ENCODE results near the gene NR1D1. TPM values are rescaled to one million over a fixed set of nuclear protein-coding genes. Genes with fewer than 3 reads are reported as not detected.
"Not testable (repeated sequence)": the region's sequence is repeated elsewhere in the genome, so short reads cannot be mapped to it uniquely, and the experiment has no call there.

The NR1D1 gene
- total RNA-seq = 9.9 TPM

- Histone ChIP-seq H3K27me3 (ENCODE audit: insufficient read depth, low read length) (no peaks in the 10 kb centered on the region), H3K4me3 (ENCODE audit: low read length) (peak within 1 kb of the TSS; percentile 54), H3K9me3 (ENCODE audit: low read depth, low read length) (no peaks in the 10 kb centered on the region), H3K4me1 (ENCODE audit: insufficient read depth, low read length) (peaks cover 85% of the 10 kb centered on the region)
These were observed at the start of gene NR1D1 for GRCh38 chr17:40100419-40100668. Gene NR1D1 (minus strand): TSS chr17:40100589. CDS start chr17:40100094, 495 bp downstream.

GRCh38 chr17:40148527-40148926 is 48.1 kb upstream of the NR1D1 start:
- Histone ChIP-seq H3K4me3 (ENCODE audit: low read length) (no peak overlapping the region), H3K9me3 (ENCODE audit: low read depth, low read length) (no peaks in the 10 kb centered on the region), H3K4me1 (ENCODE audit: insufficient read depth, low read length) (peaks cover 45% of the 10 kb centered on the region), H3K27me3 (ENCODE audit: insufficient read depth, low read length) (no peaks in the 10 kb centered on the region)

GRCh38 chr17:40145476-40145875 is 45.1 kb upstream of the NR1D1 start:
- Histone ChIP-seq H3K9me3 (ENCODE audit: low read depth, low read length) (no peaks in the 10 kb centered on the region), H3K4me3 (ENCODE audit: low read length) (no peak overlapping the region), H3K4me1 (ENCODE audit: insufficient read depth, low read length) (peaks cover 29% of the 10 kb centered on the region), H3K27me3 (ENCODE audit: insufficient read depth, low read length) (no peaks in the 10 kb centered on the region)

GRCh38 chr17:40143166-40143565 is 42.8 kb upstream of the NR1D1 start:
- H3K4me1 ChIP-seq (ENCODE audit: insufficient read depth, low read length) = peaks cover 32% of the 10 kb centered on the region
- H3K27me3 ChIP-seq (ENCODE audit: insufficient read depth, low read length); H3K4me3 ChIP-seq (ENCODE audit: low read length); H3K9me3 ChIP-seq (ENCODE audit: low read depth, low read length): not testable (repeated sequence)

DNA sequence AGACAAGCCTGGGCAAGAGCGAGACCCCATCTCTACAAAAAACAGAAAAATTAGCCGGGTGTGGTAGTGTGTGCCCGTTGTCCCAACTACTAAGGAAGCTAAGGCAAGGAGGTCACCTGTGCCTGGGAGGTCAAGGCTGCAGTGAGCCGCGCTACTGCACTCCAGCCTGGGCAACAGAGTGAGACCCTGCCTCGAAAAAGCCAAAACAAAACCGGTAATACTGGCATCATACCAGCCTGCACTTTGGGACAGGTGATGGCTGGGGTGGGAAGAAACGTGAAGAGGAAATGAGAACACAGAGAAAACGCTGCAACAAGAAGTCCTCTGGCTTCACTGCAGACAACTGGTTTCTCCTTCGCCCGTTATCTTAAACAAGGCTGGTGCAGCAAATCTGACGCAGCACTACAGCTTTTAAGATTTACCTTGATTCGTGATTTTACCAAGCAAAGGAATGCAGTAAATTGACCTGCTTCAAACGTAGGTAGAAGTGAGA is 39.2 kb upstream of the NR1D1 start:
- peak overlapping the region; percentile 79 for H3K4me3 ChIP-seq (ENCODE audit: low read length)
- H3K9me3 ChIP-seq (ENCODE audit: low read depth, low read length) = no peaks in the 10 kb centered on the region
- no peaks in the 10 kb centered on the region for H3K27me3 ChIP-seq (ENCODE audit: insufficient read depth, low read length)
- peaks cover 32% of the 10 kb centered on the region for H3K4me1 ChIP-seq (ENCODE audit: insufficient read depth, low read length)

GRCh38 chr17:40135817-40136216 is 35.4 kb upstream of the NR1D1 start:
- Histone ChIP-seq H3K27me3 (ENCODE audit: insufficient read depth, low read length) (no peaks in the 10 kb centered on the region), H3K9me3 (ENCODE audit: low read depth, low read length) (no peaks in the 10 kb centered on the region), H3K4me1 (ENCODE audit: insufficient read depth, low read length) (peaks cover 32% of the 10 kb centered on the region), H3K4me3 (ENCODE audit: low read length) (no peak overlapping the region)

DNA sequence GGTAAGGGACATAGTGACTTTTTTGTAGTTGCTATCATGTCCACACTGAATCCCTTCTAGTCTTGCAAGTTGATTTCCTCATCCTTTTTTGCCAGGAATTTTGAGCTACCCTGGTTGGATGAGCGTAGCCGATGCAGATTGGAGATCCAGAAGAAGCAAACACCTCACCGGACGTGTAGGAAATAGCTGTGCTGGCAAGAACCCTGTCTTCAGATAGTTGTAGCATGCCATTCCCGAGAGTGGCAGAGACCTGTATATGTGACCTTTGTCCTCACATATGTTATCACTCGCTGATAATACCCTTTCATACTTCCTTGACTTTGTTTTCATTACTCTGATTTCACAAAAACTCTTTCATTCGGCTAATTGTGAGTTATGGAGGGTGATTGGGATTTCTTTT is 33.8 kb upstream of the NR1D1 start:
- H3K4me3 ChIP-seq (ENCODE audit: low read length) = no peak overlapping the region
- peaks cover 40% of the 10 kb centered on the region for H3K4me1 ChIP-seq (ENCODE audit: insufficient read depth, low read length)
- H3K27me3 ChIP-seq (ENCODE audit: insufficient read depth, low read length) = no peaks in the 10 kb centered on the region
- H3K9me3 ChIP-seq (ENCODE audit: low read depth, low read length) = no peaks in the 10 kb centered on the region

DNA sequence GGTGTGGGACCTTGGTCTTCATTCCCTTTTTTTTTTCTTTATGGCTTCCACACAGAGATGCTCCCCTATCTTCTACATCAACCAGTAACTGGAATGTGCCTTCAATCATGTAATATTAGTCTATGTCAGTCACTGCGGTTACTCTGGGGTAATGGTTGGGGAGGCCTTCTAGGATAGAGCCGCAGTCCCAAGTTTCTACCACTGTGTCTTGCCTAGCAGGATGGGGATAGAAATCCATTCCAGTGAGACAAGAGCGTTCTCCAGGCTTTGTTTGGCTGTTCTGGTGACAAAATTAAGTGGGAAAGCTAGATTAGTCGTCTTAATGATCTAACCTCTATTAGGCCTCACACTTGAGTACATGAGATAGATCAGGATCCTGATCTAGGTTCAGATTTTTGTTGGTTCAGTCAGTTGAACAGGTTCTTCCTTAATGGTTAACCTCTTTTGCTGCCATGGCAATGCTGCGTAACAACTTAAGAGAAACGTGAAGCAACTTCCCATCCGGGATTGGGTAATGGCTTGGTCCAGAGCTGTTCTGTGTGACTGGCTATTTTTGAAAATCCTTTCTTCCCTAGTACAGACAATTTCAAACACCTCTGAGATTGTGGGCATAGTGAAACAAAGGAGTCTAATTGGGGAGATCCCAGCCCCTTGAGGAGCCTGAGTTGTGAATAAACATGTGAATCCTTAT is 30.1 kb upstream of the NR1D1 start:
- Histone ChIP-seq H3K9me3 (ENCODE audit: low read depth, low read length) (no peaks in the 10 kb centered on the region), H3K4me3 (ENCODE audit: low read length) (no peak overlapping the region), H3K27me3 (ENCODE audit: insufficient read depth, low read length) (no peaks in the 10 kb centered on the region), H3K4me1 (ENCODE audit: insufficient read depth, low read length) (peaks cover 35% of the 10 kb centered on the region)

DNA sequence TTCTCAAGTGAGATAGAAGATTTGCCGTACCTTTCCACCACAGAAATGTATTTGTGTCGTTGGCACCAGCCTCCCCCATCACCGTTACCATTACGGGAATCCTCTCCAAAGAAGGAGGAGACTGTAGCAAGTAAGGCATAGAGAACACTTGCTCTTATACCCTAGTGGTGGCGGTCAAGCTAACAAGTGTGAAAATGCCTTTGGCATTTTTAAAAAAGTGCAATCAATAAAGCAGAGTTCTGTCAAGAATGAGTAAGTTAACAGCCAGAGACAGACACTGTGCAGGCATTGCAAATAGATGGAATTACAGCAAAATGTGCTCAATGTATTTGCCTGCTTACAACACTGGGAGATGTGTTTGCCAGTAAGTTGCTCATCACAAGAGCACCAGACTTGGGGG is 29.1 kb upstream of the NR1D1 start:
- H3K4me1 ChIP-seq (ENCODE audit: insufficient read depth, low read length) = peaks cover 38% of the 10 kb centered on the region
- H3K9me3 ChIP-seq (ENCODE audit: low read depth, low read length) = no peaks in the 10 kb centered on the region
- H3K27me3 ChIP-seq (ENCODE audit: insufficient read depth, low read length) = no peaks in the 10 kb centered on the region
- H3K4me3 ChIP-seq (ENCODE audit: low read length) = no peak overlapping the region

DNA sequence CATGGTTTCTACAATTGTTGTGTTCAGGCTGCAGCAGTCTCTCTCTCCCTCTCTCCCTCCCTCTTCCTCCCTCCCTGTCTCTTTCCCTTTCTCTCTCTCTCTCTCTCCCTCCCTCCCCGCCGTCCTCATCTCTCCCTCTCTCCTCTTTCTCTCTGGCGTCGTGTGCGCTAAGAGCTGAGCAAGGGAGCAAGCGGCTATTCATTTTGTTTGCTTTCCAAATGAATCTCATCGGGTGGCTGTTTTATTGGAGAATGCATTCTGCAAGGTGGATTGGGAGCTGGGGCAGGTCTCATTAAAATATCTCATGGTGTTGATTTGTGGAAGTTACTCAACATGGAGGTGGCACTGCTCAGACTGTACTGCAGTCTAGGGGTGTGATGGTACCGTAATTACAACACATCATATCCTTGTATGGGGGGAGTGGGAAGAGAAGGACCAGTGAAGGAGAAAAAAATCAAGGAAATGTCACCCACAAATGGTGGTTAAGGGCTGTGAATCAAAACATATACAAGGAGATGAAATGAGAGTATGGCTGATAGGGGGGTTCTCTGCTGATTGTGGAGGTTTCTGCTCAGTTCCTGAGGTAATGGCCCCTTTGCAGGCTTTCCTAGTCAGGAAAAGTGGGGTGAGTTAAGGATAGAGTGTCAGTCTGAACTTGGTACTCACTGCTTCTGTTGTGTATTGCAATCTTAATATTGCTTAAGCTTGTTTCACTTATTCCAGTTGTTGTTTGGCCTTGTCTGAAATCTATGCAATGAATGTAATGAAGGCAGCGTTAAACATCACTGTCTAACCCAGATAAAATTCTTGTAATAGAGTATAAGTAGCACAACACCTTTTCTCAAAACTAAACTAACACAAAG is 24.1 kb upstream of the NR1D1 start:
- Histone ChIP-seq H3K9me3 (ENCODE audit: low read depth, low read length) (no peaks in the 10 kb centered on the region), H3K4me1 (ENCODE audit: insufficient read depth, low read length) (peaks cover 42% of the 10 kb centered on the region), H3K4me3 (ENCODE audit: low read length) (peak overlapping the region; percentile 75), H3K27me3 (ENCODE audit: insufficient read depth, low read length) (no peaks in the 10 kb centered on the region)

DNA sequence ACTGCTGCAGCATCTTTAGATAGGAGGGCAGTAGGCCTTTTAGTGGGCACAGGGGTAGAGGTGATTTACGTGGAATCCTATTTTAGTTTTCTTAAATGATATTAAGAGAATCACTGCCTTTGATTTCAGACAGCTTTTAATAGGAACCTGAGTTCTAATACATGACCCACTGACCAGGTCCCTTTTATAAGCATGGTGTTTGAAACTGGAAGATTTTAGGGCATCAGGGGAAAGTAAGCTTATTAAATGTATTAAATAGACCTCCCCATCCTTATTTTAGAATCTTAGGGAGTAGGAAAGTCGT is 23.4 kb upstream of the NR1D1 start:
- H3K27me3 ChIP-seq (ENCODE audit: insufficient read depth, low read length) = no peaks in the 10 kb centered on the region
- no peaks in the 10 kb centered on the region for H3K9me3 ChIP-seq (ENCODE audit: low read depth, low read length)
- peak overlapping the region; percentile 75 for H3K4me3 ChIP-seq (ENCODE audit: low read length)
- peaks cover 34% of the 10 kb centered on the region for H3K4me1 ChIP-seq (ENCODE audit: insufficient read depth, low read length)

DNA sequence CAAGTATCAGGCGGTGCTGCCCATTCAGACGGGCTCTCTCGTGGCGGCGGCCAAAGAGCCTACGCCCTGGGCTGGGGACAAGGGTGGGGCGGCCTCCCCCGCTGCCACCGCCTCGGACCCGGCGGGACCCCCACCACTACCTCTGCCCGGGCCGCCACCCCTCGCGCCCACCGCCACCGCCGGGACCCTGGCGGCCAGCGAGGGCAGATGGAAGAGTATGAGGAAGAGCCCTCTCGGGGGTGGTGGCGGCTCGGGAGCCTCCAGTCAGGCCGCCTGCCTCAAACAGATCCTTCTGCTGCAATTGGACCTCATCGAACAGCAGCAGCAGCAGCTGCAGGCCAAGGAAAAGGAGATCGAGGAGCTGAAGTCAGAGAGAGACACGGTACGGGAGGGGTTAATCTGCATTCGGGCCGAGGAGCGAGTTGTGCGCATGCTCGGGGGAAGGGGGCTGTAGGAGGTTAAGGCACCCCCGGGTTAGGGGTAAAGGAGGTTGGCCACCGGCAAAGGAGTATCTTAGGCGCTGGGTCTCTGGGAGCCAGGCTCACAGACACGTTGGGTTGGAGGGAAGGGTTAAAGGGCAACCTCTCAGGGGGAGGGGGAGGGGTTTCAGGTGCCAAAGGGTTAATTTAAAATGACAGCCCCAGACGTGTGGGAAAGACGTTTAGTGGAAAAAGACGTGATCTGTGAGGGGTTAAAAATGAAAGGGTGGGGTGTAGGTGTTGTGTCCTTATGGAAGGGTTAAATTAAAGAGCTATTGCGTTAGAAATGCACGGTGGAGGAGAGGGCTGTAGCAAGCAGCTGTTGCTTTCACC is 22.8 kb upstream of the NR1D1 start:
- Histone ChIP-seq H3K4me3 (ENCODE audit: low read length) (peak overlapping the region; percentile 75), H3K27me3 (ENCODE audit: insufficient read depth, low read length) (no peaks in the 10 kb centered on the region), H3K9me3 (ENCODE audit: low read depth, low read length) (no peaks in the 10 kb centered on the region), H3K4me1 (ENCODE audit: insufficient read depth, low read length) (peaks cover 34% of the 10 kb centered on the region)

DNA sequence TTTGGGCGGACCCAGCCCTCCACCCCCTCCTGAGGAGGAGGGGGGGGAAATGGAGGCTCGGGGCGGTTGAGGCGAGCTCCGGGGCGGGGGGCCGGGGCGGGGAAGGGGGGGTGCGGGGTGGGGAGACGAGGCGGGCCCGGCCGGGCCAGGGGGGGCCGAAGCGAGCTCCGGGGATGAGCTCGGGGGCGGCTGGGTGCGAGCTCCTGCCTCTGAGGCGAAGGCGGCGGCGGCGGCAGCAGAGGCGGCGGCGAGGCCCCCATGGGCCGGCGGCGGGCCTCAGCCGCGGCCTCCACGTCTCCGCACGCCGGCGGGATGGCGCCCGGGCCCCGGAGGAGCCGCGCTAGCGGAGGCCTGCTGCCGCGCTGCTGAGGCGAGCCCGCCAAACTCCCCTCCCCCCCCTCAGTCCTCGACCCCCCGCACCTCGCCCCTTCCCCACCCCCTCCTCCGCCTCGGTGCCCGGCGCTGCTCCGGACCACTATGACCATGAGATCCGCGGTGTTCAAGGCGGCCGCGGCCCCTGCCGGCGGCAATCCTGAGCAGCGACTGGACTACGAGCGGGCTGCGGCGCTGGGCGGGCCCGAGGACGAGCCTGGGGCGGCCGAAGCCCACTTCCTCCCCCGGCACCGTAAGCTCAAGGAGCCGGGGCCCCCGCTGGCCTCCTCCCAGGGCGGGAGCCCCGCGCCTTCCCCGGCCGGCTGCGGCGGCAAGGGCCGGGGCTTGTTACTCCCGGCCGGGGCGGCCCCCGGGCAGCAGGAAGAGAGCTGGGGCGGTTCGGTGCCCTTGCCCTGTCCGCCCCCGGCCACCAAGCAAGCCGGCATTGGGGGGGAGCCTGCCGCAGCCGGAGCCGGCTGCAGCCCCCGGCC is 22.0 kb upstream of the NR1D1 start:
- peak overlapping the region; percentile 75 for H3K4me3 ChIP-seq (ENCODE audit: low read length)
- no peaks in the 10 kb centered on the region for H3K9me3 ChIP-seq (ENCODE audit: low read depth, low read length)
- peaks cover 40% of the 10 kb centered on the region for H3K4me1 ChIP-seq (ENCODE audit: insufficient read depth, low read length)
- H3K27me3 ChIP-seq (ENCODE audit: insufficient read depth, low read length) = no peaks in the 10 kb centered on the region

- Histone ChIP-seq H3K4me1 (ENCODE audit: insufficient read depth, low read length) (peaks cover 40% of the 10 kb centered on the region), H3K9me3 (ENCODE audit: low read depth, low read length) (no peaks in the 10 kb centered on the region), H3K4me3 (ENCODE audit: low read length) (peak within 1 kb of the TSS; percentile 75), H3K27me3 (ENCODE audit: insufficient read depth, low read length) (no peaks in the 10 kb centered on the region)
These were observed 21.1 kb upstream of the NR1D1 start, which contains the start of gene MSL1 for GRCh38 chr17:40121181-40122135. Gene MSL1 (plus strand): TSS chr17:40121971. CDS start chr17:40122613, 642 bp downstream.
